Subcutaneous abdominal adipose tissue (tissue), 5 donors: ENCODE results near the gene TMEM109.

Source experiments
- H3K27ac ChIP-seq: one replicate; pipeline ENCODE4 v1.7.0; 2013; ENCODE audit warnings: low read depth, mild to moderate bottlenecking, inconsistent platforms, low read length, moderate library complexity
- H3K27me3 ChIP-seq, 5 donors: one replicate each; pipeline ENCODE4 v1.7.0; 2013; ENCODE audit warnings: low read length in 5 of 5, inconsistent platforms in 1 of 5; ENCODE audit not compliant: control insufficient read depth in 5 of 5, insufficient read depth in 4 of 5
- H3K36me3 ChIP-seq, 5 donors: one replicate each; pipeline ENCODE4 v1.7.0; 2013; ENCODE audit warnings: low read length in 5 of 5; ENCODE audit not compliant: control insufficient read depth in 5 of 5, insufficient read depth in 5 of 5
- H3K4me1 ChIP-seq, 5 donors: one replicate each; pipeline ENCODE4 v1.7.0; 2013; ENCODE audit warnings: low read length in 5 of 5, mild to moderate bottlenecking in 3 of 5, moderate library complexity in 1 of 5; ENCODE audit not compliant: control insufficient read depth in 5 of 5, insufficient read depth in 5 of 5
- H3K4me3 ChIP-seq, 5 donors: one replicate each; pipeline ENCODE4 v1.7.0; 2013; ENCODE audit warnings: low read length in 5 of 5, low read depth in 1 of 5
- H3K9ac ChIP-seq, 5 donors: one replicate each; pipeline ENCODE4 v1.7.0; 2013; ENCODE audit warnings: low read length in 5 of 5, mild to moderate bottlenecking in 4 of 5, moderate library complexity in 3 of 5
- H3K9me3 ChIP-seq, 5 donors: one replicate each; pipeline ENCODE4 v1.7.0; 2013; ENCODE audit warnings: low read length in 5 of 5; ENCODE audit not compliant: control insufficient read depth in 5 of 5
- donor health status: healthy.
- donor health status: healthy.
- donor health status: healthy.
- donor health status: healthy.
- donor health status: healthy.

The TMEM109 gene

GRCh38 chr11:60954421-60954820, 40.5 kb downstream of the TMEM109 start:
- Histone ChIP-seq H3K4me3 (no peak overlapping the region), H3K9me3 (no peaks in the 10 kb centered on the region), H3K9ac (no peak overlapping the region), H3K27me3 (no peaks in the 10 kb centered on the region), H3K4me1 (peaks cover 0 to 52% (median 34%) of the 10 kb centered on the region in 5 donors), H3K27ac (no peak overlapping the region), H3K36me3 (no peaks in the 10 kb centered on the region)

- Histone ChIP-seq H3K27ac (no peak overlapping the region), H3K27me3 (no peaks in the 10 kb centered on the region), H3K4me3 (no peak overlapping the region), H3K9me3 (no peaks in the 10 kb centered on the region), H3K4me1 (peaks cover 0 to 46% (median 41%) of the 10 kb centered on the region in 5 donors), H3K9ac (no peak overlapping the region), H3K36me3 (no peaks in the 10 kb centered on the region)
Measured at GRCh38 chr11:60955571-60955970, 41.6 kb downstream of the TMEM109 start.

GRCh38 chr11:60957188-60957587, 43.2 kb downstream of the TMEM109 start:
- H3K27ac ChIP-seq: no peak overlapping the region
- H3K9me3 ChIP-seq: no peaks in the 10 kb centered on the region
- no peak overlapping the region for H3K4me3 ChIP-seq
- peaks cover 0 to 31% (median 27%) of the 10 kb centered on the region in 5 donors for H3K4me1 ChIP-seq
- no peak overlapping the region for H3K9ac ChIP-seq
- no peaks in the 10 kb centered on the region for H3K27me3 ChIP-seq
- H3K36me3 ChIP-seq: no peaks in the 10 kb centered on the region

DNA sequence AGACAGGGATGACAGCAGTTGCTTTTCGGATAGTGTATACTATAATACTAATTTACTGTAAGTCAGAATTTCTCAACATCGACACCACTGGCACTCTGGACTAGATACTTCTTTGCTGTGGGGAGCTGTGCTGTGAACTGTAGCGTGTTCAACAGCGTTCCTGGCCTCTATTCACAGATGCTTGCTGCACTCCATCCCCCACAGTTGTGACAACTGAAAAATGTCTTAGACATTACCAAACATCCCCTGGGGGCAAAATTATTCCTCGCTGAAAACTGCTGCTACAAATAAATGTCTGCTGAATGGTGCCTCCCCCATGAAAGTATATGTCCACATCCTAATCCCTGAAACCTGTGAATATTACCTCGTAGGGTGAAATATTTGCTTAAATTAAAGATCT, 45.5 kb downstream of the TMEM109 start:
- no peaks in the 10 kb centered on the region for H3K9me3 ChIP-seq
- H3K4me1 ChIP-seq: peaks cover 0 to 23% (median 18%) of the 10 kb centered on the region in 5 donors
- no peak overlapping the region for H3K27ac ChIP-seq
- H3K9ac ChIP-seq: no peak overlapping the region
- no peak overlapping the region for H3K4me3 ChIP-seq
- no peaks in the 10 kb centered on the region for H3K36me3 ChIP-seq
- H3K27me3 ChIP-seq: no peaks in the 10 kb centered on the region

GRCh38 chr11:60960405-60960804, 46.4 kb downstream of the TMEM109 start:
- H3K9ac ChIP-seq: no peak overlapping the region
- H3K4me1 ChIP-seq: peaks cover 0 to 23% (median 18%) of the 10 kb centered on the region in 5 donors
- H3K27ac ChIP-seq: no peak overlapping the region
- no peaks in the 10 kb centered on the region for H3K36me3 ChIP-seq
- no peak overlapping the region for H3K4me3 ChIP-seq
- H3K9me3 ChIP-seq: no peaks in the 10 kb centered on the region
- H3K27me3 ChIP-seq: no peaks in the 10 kb centered on the region

- Histone ChIP-seq H3K36me3 (no peaks in the 10 kb centered on the region), H3K27ac (no peak overlapping the region), H3K4me3 (no peak overlapping the region), H3K9me3 (peaks cover 0 to 5% (median 0%) of the 10 kb centered on the region in 5 donors), H3K4me1 (peaks cover 0 to 10% (median 2%) of the 10 kb centered on the region in 5 donors), H3K9ac (no peak overlapping the region), H3K27me3 (no peaks in the 10 kb centered on the region)
Measured at GRCh38 chr11:60964801-60965200, 50.8 kb downstream of the TMEM109 start.

GRCh38 chr11:60966890-60967289, 52.9 kb downstream of the TMEM109 start:
- H3K36me3 ChIP-seq: no peaks in the 10 kb centered on the region
- peaks cover 0 to 9% (median 0%) of the 10 kb centered on the region in 5 donors for H3K4me1 ChIP-seq
- H3K4me3 ChIP-seq: no peak overlapping the region
- H3K27ac ChIP-seq: no peak overlapping the region
- no peak overlapping the region for H3K9ac ChIP-seq
- peaks cover 0 to 3% (median 0%) of the 10 kb centered on the region in 5 donors for H3K27me3 ChIP-seq
- H3K9me3 ChIP-seq: peaks cover 0 to 5% (median 0%) of the 10 kb centered on the region in 5 donors

DNA sequence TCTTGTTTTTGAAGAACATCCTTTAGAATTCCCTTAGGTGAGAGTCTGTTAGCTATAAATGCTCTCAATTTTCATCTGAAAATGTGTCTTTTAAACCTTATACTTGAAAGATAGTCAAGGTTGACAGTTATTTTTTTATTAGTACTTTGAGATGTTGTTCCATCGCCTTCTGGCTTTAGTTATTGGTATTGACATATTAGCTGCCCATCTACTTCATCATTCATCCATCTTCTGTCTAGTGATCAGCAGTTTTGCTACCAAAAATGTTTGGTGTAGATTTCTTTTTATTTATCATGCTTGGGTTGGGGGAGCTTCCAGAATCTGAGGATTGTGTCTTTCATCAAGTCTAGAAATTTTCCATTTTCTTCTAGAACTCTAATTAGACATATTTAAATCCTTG, 54.3 kb downstream of the TMEM109 start:
- Histone ChIP-seq H3K27me3 (peaks cover 0 to 5% (median 0%) of the 10 kb centered on the region in 5 donors), H3K36me3 (no peaks in the 10 kb centered on the region), H3K27ac (no peak overlapping the region), H3K9ac (no peak overlapping the region), H3K4me1 (peaks cover 0 to 9% (median 0%) of the 10 kb centered on the region in 5 donors), H3K4me3 (no peak overlapping the region), H3K9me3 (peaks cover 0 to 5% (median 0%) of the 10 kb centered on the region in 5 donors)

GRCh38 chr11:60970369-60970774, 56.4 kb downstream of the TMEM109 start:
- no peak overlapping the region for H3K4me3 ChIP-seq
- H3K27me3 ChIP-seq: peaks cover 0 to 5% (median 0%) of the 10 kb centered on the region in 5 donors
- peaks cover 0 to 5% (median 0%) of the 10 kb centered on the region in 5 donors for H3K9me3 ChIP-seq
- no peaks in the 10 kb centered on the region for H3K36me3 ChIP-seq
- no peak overlapping the region for H3K27ac ChIP-seq
- H3K4me1 ChIP-seq: peaks cover 0 to 9% (median 0%) of the 10 kb centered on the region in 5 donors
- no peak overlapping the region for H3K9ac ChIP-seq

DNA sequence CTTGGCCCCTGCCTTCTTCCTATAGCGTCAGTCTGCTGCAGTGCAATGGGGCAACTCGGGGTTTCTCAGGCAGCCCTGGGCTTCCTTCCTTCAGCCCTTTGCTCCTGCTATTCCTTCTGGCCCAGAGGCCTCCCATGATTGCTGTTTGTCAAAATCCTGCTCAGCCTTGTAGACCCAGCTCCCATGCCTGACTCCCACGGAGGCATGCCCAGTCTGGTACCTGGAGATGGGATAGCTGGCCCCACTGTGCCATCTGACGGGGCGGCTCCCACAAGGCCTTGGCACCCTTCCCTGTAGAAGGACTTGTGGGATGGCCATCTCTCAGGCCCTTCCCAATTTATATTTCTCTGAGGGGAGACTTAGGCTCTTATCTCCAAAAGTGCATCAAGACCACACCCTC, 56.9 kb downstream of the TMEM109 start:
- H3K27me3 ChIP-seq: peaks cover 0 to 5% (median 0%) of the 10 kb centered on the region in 5 donors
- no peaks in the 10 kb centered on the region for H3K36me3 ChIP-seq

More for the DNA sequence above, 56.9 kb downstream of the TMEM109 start:
- Histone ChIP-seq H3K9me3 (peaks cover 0 to 5% (median 0%) of the 10 kb centered on the region in 5 donors), H3K27ac (no peak overlapping the region), H3K9ac (no peak overlapping the region), H3K4me3 (no peak overlapping the region), H3K4me1 (peaks cover 0 to 9% (median 0%) of the 10 kb centered on the region in 5 donors)
